ENCODE results near the gene SOWAHA. TPM values are rescaled to one million over a fixed set of nuclear protein-coding genes. Genes with fewer than 3 reads are reported as not detected.

SOWAHA gene
- polyA plus RNA-seq, 2 of the 4 experiments (the other 2 are of a cell fraction), result 0.06 to 0.10 TPM

- Histone ChIP-seq H3K4me2 (no peak overlapping the region), H3K4me1 (0 out of 3 replicates have a peak, but pooled peaks cover 3% of the 10 kb centered on the region), H3K4me3 (no peak overlapping the region), H3K9me3 (no peaks in the 10 kb centered on the region), H3K27ac (no peak overlapping the region)
- 86% methylated on average over 1 of the region's 1 CpG for WGBS (ENCODE audit: missing lambda C conversion rate)
- TF ChIP-seq CHD4 (IDR thresholded peaks at IDR 0.05; ENCODE audit: borderline replicate concordance) (no peak), RCOR1 (IDR thresholded peaks at IDR 0.05; ENCODE audit: low read depth, low read length) (no peak), FOSL2 (IDR thresholded peaks at IDR 0.05) (no peak), FOSL2 (CRISPR knock-in tag; IDR thresholded peaks at IDR 0.05) (no peak), EHMT2 (IDR thresholded peaks at IDR 0.05; ENCODE audit: low read depth) (no peak), RARB (CRISPR knock-in tag; IDR thresholded peaks at IDR 0.05) (no peak), ZNF302 (CRISPR knock-in tag; IDR thresholded peaks at IDR 0.05) (no peak), CHD2 (IDR thresholded peaks at IDR 0.05; ENCODE audit: low read length, partially characterized antibody) (no peak), TFCP2L1 (CRISPR knock-in tag; IDR thresholded peaks at IDR 0.05) (no peak), KDM1A (IDR thresholded peaks at IDR 0.05; ENCODE audit: low read depth) (no peak), JUNB (IDR thresholded peaks at IDR 0.05) (no peak), JUN (IDR thresholded peaks at IDR 0.05) (no peak), BHLHE40 (IDR thresholded peaks at IDR 0.05; ENCODE audit: low read depth, low read length) (no peak), RNF2 (IDR thresholded peaks at IDR 0.05; ENCODE audit: borderline replicate concordance, low read depth) (no peak), KDM5A (IDR thresholded peaks at IDR 0.05) (no peak)
- no peak for FAIRE-seq
- ATAC-seq, result no peak
- CTCF ChIA-PET, result interaction anchor here (0.8 to 1.9 kb wide), 7 partner anchors 9 to 68 kb away, joined by 3 to 6 read pairs (median 4); partner anchors contain the start of gene SHROOM1
- POLR2A ChIA-PET, result no interaction called here
- no peak for DNase-seq (ENCODE audit: low read depth in 1 of 2, low spot score in 1 of 2)
These were observed 2.4 kb downstream of the SOWAHA start for GRCh38 chr5:132815454-132815853.

GRCh38 chr5:132816083-132816482, 3.0 kb downstream of the SOWAHA start:
- no peak overlapping the region for H3K4me2 ChIP-seq
- ATAC-seq (no peak), FAIRE-seq (no peak), DNase-seq (ENCODE audit: low read depth in 1 of 2, low spot score in 1 of 2) (no peak)
- H3K4me1 ChIP-seq, result 0 out of 3 replicates have a peak, but pooled peaks cover 3% of the 10 kb centered on the region
- CTCF ChIA-PET, result interaction anchor here (0.8 to 7.4 kb wide), 4 partner anchors 7 to 16 kb away, joined by 3 to 87 read pairs (median 44); partner anchors contain the start of gene SHROOM1
- POLR2A ChIA-PET, result no interaction called here
- WGBS (ENCODE audit: missing lambda C conversion rate), result 80% methylated on average over 2 of the region's 2 CpGs
- H3K4me3 ChIP-seq, result no peak overlapping the region
- H3K9me3 ChIP-seq, result no peaks in the 10 kb centered on the region
- no peak for TF ChIP-seq TFCP2L1 (CRISPR knock-in tag; IDR thresholded peaks at IDR 0.05)
- no peak for TF ChIP-seq TP53 (CRISPR knock-in tag; IDR thresholded peaks at IDR 0.05)
- no peak for TF ChIP-seq E2F6 (IDR thresholded peaks at IDR 0.05; ENCODE audit: borderline replicate concordance, low read depth)
- TF ChIP-seq CBX2 (IDR thresholded peaks at IDR 0.05; ENCODE audit: borderline replicate concordance, low read depth), result no peak
- TF ChIP-seq NPAS2 (CRISPR knock-in tag; IDR thresholded peaks at IDR 0.05; ENCODE audit: borderline replicate concordance), result no peak
- no peak for TF ChIP-seq ATOH8 (CRISPR knock-in tag; IDR thresholded peaks at IDR 0.05; ENCODE audit: low read depth)
- TF ChIP-seq HOXA7 (CRISPR knock-in tag; IDR thresholded peaks at IDR 0.05), result no peak
- TF ChIP-seq RAD21 (conservative IDR thresholded peaks at IDR 0.05 in 1 of 2, IDR thresholded peaks at IDR 0.05 in 1 of 2), result no peak
- no peak for TF ChIP-seq FOXS1 (CRISPR knock-in tag; IDR thresholded peaks at IDR 0.05)
- TF ChIP-seq SREBF2 (IDR thresholded peaks at IDR 0.05), result no peak
- TF ChIP-seq BCL3 (IDR thresholded peaks at IDR 0.05), result no peak
- no peak for TF ChIP-seq JUNB (IDR thresholded peaks at IDR 0.05)
- no peak for TF ChIP-seq REST (IDR thresholded peaks at IDR 0.05)
- no peak for TF ChIP-seq EHF (CRISPR knock-in tag; IDR thresholded peaks at IDR 0.05)
- TF ChIP-seq MAZ (IDR thresholded peaks at IDR 0.05; ENCODE audit: borderline replicate concordance, low read depth, low read length), result no peak
- TF ChIP-seq PHF8 (IDR thresholded peaks at IDR 0.05; ENCODE audit: borderline replicate concordance, low read depth), result no peak
- TF ChIP-seq NR3C1 (IDR thresholded peaks at IDR 0.05), result no peak
- TF ChIP-seq MAFK (IDR thresholded peaks at IDR 0.05; ENCODE audit: partially characterized antibody), result no peak
- no peak for TF ChIP-seq GATA3 (IDR thresholded peaks at IDR 0.05; ENCODE audit: borderline replicate concordance)
- TF ChIP-seq FOSB (CRISPR knock-in tag; IDR thresholded peaks at IDR 0.05), result no peak
- no peak overlapping the region for H3K27ac ChIP-seq
